Measurements from ENCODE around the gene VPS25.

VPS25 gene

DNA sequence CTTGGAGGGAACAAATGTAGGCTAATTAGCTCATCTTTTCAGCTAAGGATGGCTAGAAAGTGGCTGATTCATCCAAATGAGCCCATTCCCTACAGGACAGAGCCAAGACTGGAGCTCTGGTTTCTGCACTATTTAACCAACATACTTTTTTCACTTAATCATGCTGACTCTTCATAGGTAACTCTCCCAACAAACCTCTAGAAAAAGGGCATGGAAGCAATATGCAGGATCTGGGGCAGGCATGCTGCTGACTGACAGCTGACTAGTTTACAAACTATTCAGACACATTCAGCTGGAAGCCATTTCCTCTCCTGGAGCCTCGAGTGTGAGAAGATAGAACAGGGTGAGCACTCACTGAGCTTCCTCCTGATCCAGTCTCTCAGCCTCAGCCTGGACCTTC, 44.6 kb downstream of the VPS25 start:
- Histone ChIP-seq H3K27me3 (replicated peaks in 2 of 5; ENCODE audit: control insufficient read depth in 4 of 5, insufficient read depth in 5 of 5, low read length in 4 of 5) (no peaks in the 10 kb centered on the region), H3K4me3 (ENCODE audit: control insufficient read depth in 1 of 7, extremely low read depth in 1 of 7, insufficient read depth in 4 of 7, low read depth in 2 of 7, low read length in 6 of 7) (no peak overlapping the region), H3K27ac (ENCODE audit: insufficient read depth in 1 of 2, low read depth in 1 of 2, low read length in 2 of 2, poor library complexity in 1 of 2, severe bottlenecking in 2 of 2) (no peak overlapping the region), H3K9me3 (ENCODE audit: control extremely low read depth in 1 of 5, control insufficient read depth in 4 of 5, insufficient read depth in 2 of 5, low read depth in 1 of 5, low read length in 4 of 5) (no peaks in the 10 kb centered on the region), H3K36me3 (ENCODE audit: control insufficient read depth in 4 of 4, insufficient read depth in 4 of 4, low read length in 3 of 4) (peaks cover 24 to 75% (median 61%) of the 10 kb centered on the region in 4 experiments), H3K4me1 (ENCODE audit: control extremely low read depth in 1 of 4, control insufficient read depth in 4 of 4, insufficient read depth in 4 of 4, low read length in 3 of 4) (peaks cover 0 to 4% (median under 1%) of the 10 kb centered on the region in 4 experiments)
- POLR2A ChIA-PET, result no interaction called here
- DNase-seq, result no peak
- WGBS (ENCODE audit: insufficient coverage), result 67% methylated on average over 1 of the region's 1 CpG
- CTCF ChIA-PET, result interaction anchor here (0.9 to 8.6 kb wide), 7 partner anchors 9 to 119 kb away, joined by 3 to 51 read pairs (median 3); no protein-coding TSS in a partner anchor

DNA sequence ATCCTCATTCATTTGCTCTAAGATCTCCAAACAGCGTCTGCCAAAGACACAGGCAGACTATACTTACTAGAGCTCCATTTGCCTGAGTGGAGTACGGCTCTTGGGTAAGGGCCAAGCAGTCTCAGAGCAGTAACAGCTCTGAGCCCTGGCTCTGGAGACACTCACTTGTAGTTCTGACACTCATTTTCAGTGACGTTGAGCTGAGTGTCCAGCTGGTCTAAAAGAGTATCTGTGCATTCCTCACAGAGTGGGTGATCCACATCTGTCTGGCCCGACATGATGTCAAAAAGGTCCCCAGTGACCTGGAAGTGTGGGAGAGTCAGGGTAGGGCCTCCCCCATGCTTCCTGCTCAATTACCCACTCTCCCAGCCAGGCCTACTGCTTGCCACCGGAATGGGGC, 45.1 kb downstream of the VPS25 start:
- POLR2A ChIA-PET, result no interaction called here
- H3K36me3 ChIP-seq (ENCODE audit: control insufficient read depth in 4 of 4, insufficient read depth in 4 of 4, low read length in 3 of 4), result peaks cover 24 to 74% (median 61%) of the 10 kb centered on the region in 4 experiments
- 100% methylated on average over 5 of the region's 5 CpGs for WGBS (ENCODE audit: insufficient coverage)
- H3K27ac ChIP-seq (ENCODE audit: insufficient read depth in 1 of 2, low read depth in 1 of 2, low read length in 2 of 2, poor library complexity in 1 of 2, severe bottlenecking in 2 of 2), result no peak overlapping the region
- H3K4me3 ChIP-seq (ENCODE audit: control insufficient read depth in 1 of 7, extremely low read depth in 1 of 7, insufficient read depth in 4 of 7, low read depth in 2 of 7, low read length in 6 of 7), result no peak overlapping the region
- DNase-seq, result no peak
- CTCF ChIA-PET, result interaction anchor here (0.9 to 8.6 kb wide), 7 partner anchors 9 to 110 kb away, joined by 3 to 51 read pairs (median 5); no protein-coding TSS in a partner anchor
- H3K9me3 ChIP-seq (ENCODE audit: control extremely low read depth in 1 of 5, control insufficient read depth in 4 of 5, insufficient read depth in 2 of 5, low read depth in 1 of 5, low read length in 4 of 5), result no peaks in the 10 kb centered on the region
- H3K4me1 ChIP-seq (ENCODE audit: control extremely low read depth in 1 of 4, control insufficient read depth in 4 of 4, insufficient read depth in 4 of 4, low read length in 3 of 4), result peaks cover 0 to 9% (median 5%) of the 10 kb centered on the region in 4 experiments
- H3K27me3 ChIP-seq (replicated peaks in 2 of 5; ENCODE audit: control insufficient read depth in 4 of 5, insufficient read depth in 5 of 5, low read length in 4 of 5), result no peaks in the 10 kb centered on the region

DNA sequence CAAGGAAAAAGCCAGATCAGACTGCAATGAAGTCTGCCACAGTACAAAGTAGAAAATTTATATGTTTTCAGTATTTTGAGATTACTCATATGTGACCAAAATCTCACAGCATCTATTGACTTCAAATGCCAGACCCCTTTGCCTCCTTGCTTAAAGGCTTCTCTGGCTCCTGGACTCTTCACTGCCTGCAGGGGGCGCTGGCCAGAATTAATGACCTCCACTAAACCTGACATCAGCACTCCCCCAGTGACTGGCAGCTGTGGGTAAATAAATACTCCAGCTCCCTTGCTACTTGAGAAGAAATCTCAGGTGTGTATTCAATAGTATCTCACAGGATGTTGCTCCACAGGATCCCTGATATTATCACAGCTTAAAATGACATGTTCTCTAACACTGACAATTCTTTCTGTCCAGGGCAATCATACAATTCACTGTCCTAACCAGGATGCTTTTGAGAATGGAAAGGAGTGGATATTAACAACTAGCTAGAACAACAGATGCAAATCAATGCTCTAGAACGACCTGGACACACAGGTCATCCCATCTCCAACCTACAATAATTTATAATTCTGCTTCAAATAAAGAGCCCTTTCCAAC, 46.8 kb downstream of the VPS25 start:
- peak; percentile 69 to 86 (median 83) for DNase-seq
- POLR2A ChIA-PET, result no interaction called here
- Histone ChIP-seq H3K36me3 (ENCODE audit: control insufficient read depth in 4 of 4, insufficient read depth in 4 of 4, low read length in 3 of 4) (peaks cover 15 to 58% (median 47%) of the 10 kb centered on the region in 4 experiments), H3K4me1 (ENCODE audit: control extremely low read depth in 1 of 4, control insufficient read depth in 4 of 4, insufficient read depth in 4 of 4, low read length in 3 of 4) (peaks cover 0 to 14% (median 11%) of the 10 kb centered on the region in 4 experiments), H3K4me3 (ENCODE audit: control insufficient read depth in 1 of 7, extremely low read depth in 1 of 7, insufficient read depth in 4 of 7, low read depth in 2 of 7, low read length in 6 of 7) (no peak overlapping the region), H3K27me3 (replicated peaks in 2 of 5; ENCODE audit: control insufficient read depth in 4 of 5, insufficient read depth in 5 of 5, low read length in 4 of 5) (no peaks in the 10 kb centered on the region), H3K27ac (ENCODE audit: insufficient read depth in 1 of 2, low read depth in 1 of 2, low read length in 2 of 2, poor library complexity in 1 of 2, severe bottlenecking in 2 of 2) (no peak overlapping the region), H3K9me3 (ENCODE audit: control extremely low read depth in 1 of 5, control insufficient read depth in 4 of 5, insufficient read depth in 2 of 5, low read depth in 1 of 5, low read length in 4 of 5) (no peaks in the 10 kb centered on the region)
- 50% methylated on average over 2 of the region's 2 CpGs for WGBS (ENCODE audit: insufficient coverage)
- CTCF ChIA-PET, result interaction anchor here (1.1 to 8.6 kb wide), 12 partner anchors 11 to 242 kb away, joined by 3 to 51 read pairs (median 5); no protein-coding TSS in a partner anchor

DNA sequence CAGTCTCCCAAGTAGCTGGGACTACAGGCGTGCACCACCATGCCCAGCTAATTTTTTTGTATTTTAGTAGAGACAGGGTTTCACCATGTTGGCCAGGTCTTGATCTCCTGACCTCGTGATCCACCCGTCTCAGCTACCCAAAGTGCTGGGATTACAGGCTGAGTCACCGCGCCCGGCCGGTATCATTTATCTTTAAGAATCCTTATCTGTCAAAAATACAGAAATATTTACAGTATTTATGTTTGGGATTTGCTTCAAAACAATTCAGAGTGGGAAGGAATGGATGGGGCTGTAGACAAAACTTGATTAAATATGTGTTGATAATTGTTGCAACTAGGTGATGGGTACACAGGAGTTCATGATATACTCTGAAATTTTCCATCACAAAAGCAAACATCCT, 47.9 kb downstream of the VPS25 start:
- H3K27ac ChIP-seq (ENCODE audit: insufficient read depth in 1 of 2, low read depth in 1 of 2, low read length in 2 of 2, poor library complexity in 1 of 2, severe bottlenecking in 2 of 2), result no peak overlapping the region
- no peaks in the 10 kb centered on the region for H3K9me3 ChIP-seq (ENCODE audit: control extremely low read depth in 1 of 5, control insufficient read depth in 4 of 5, insufficient read depth in 2 of 5, low read depth in 1 of 5, low read length in 4 of 5)
- CTCF ChIA-PET, result interaction anchor here (1.4 to 8.6 kb wide), 7 partner anchors 10 to 243 kb away, joined by 3 to 51 read pairs (median 6); no protein-coding TSS in a partner anchor
- H3K4me3 ChIP-seq (ENCODE audit: control insufficient read depth in 1 of 7, extremely low read depth in 1 of 7, insufficient read depth in 4 of 7, low read depth in 2 of 7, low read length in 6 of 7), result no peak overlapping the region
- POLR2A ChIA-PET, result interaction anchor here (0.6 kb wide), 1 partner anchor 1030 kb away, joined by 7 read pairs; no protein-coding TSS in a partner anchor
- peaks cover 9 to 47% (median 36%) of the 10 kb centered on the region in 4 experiments for H3K36me3 ChIP-seq (ENCODE audit: control insufficient read depth in 4 of 4, insufficient read depth in 4 of 4, low read length in 3 of 4)
- H3K27me3 ChIP-seq (replicated peaks in 2 of 5; ENCODE audit: control insufficient read depth in 4 of 5, insufficient read depth in 5 of 5, low read length in 4 of 5), result no peaks in the 10 kb centered on the region
- 100% methylated on average over 1 of the region's 7 CpGs for WGBS (ENCODE audit: insufficient coverage)
- H3K4me1 ChIP-seq (ENCODE audit: control extremely low read depth in 1 of 4, control insufficient read depth in 4 of 4, insufficient read depth in 4 of 4, low read length in 3 of 4), result peaks cover 0 to 14% (median 11%) of the 10 kb centered on the region in 4 experiments
- no peak for DNase-seq

DNA sequence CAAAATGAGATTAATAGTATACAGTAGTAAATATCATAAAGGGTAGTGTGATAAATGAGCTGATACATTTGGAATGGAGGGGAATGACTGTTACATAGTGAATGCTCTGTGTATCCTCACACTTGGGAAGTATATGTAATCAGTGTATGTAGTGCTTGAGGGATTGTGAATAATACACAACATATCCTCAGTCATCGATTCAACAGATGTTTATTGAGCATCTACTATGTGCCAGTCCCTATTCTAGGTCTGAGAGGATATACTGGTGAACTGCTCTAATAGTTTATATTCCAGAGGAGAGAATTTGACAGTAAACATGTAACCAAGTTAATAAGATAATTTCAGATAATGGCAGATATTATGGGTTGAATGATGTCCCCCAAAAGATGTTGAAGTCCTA, 54.2 kb downstream of the VPS25 start:
- Histone ChIP-seq H3K27me3 (replicated peaks in 2 of 5; ENCODE audit: control insufficient read depth in 4 of 5, insufficient read depth in 5 of 5, low read length in 4 of 5) (no peaks in the 10 kb centered on the region), H3K27ac (ENCODE audit: insufficient read depth in 1 of 2, low read depth in 1 of 2, low read length in 2 of 2, poor library complexity in 1 of 2, severe bottlenecking in 2 of 2) (no peak overlapping the region), H3K4me1 (ENCODE audit: control extremely low read depth in 1 of 4, control insufficient read depth in 4 of 4, insufficient read depth in 4 of 4, low read length in 3 of 4) (peaks cover under 1 to 19% (median 16%) of the 10 kb centered on the region in 4 experiments), H3K4me3 (ENCODE audit: control insufficient read depth in 1 of 7, extremely low read depth in 1 of 7, insufficient read depth in 4 of 7, low read depth in 2 of 7, low read length in 6 of 7) (no peak overlapping the region), H3K9me3 (ENCODE audit: control extremely low read depth in 1 of 5, control insufficient read depth in 4 of 5, insufficient read depth in 2 of 5, low read depth in 1 of 5, low read length in 4 of 5) (no peaks in the 10 kb centered on the region), H3K36me3 (ENCODE audit: control insufficient read depth in 4 of 4, insufficient read depth in 4 of 4, low read length in 3 of 4) (peaks cover 0 to 3% (median 0%) of the 10 kb centered on the region in 4 experiments)
- WGBS (ENCODE audit: insufficient coverage), result no CpG with 5 or more reads among the region's 1 CpG
- DNase-seq, result no peak
- ChIA-PET CTCF (interaction anchor here (1.7 kb wide), 1 partner anchor 12 kb away, joined by 5 read pairs; no protein-coding TSS in a partner anchor), POLR2A (no interaction called here)

Measured in common myeloid progenitor, CD34-positive (primary cell).